HG03280 (cell line): ENCODE measurements around the gene POC1A.

Source experiments
- ATAC-seq: cut with Tn5 transposase; IDR thresholded peaks from one replicate; pipeline ENCODE4 v1.9.1; 2021; ENCODE audit warnings: mild to moderate bottlenecking, moderate library complexity; ENCODE audit not compliant: unreplicated experiment

The POC1A gene

DNA sequence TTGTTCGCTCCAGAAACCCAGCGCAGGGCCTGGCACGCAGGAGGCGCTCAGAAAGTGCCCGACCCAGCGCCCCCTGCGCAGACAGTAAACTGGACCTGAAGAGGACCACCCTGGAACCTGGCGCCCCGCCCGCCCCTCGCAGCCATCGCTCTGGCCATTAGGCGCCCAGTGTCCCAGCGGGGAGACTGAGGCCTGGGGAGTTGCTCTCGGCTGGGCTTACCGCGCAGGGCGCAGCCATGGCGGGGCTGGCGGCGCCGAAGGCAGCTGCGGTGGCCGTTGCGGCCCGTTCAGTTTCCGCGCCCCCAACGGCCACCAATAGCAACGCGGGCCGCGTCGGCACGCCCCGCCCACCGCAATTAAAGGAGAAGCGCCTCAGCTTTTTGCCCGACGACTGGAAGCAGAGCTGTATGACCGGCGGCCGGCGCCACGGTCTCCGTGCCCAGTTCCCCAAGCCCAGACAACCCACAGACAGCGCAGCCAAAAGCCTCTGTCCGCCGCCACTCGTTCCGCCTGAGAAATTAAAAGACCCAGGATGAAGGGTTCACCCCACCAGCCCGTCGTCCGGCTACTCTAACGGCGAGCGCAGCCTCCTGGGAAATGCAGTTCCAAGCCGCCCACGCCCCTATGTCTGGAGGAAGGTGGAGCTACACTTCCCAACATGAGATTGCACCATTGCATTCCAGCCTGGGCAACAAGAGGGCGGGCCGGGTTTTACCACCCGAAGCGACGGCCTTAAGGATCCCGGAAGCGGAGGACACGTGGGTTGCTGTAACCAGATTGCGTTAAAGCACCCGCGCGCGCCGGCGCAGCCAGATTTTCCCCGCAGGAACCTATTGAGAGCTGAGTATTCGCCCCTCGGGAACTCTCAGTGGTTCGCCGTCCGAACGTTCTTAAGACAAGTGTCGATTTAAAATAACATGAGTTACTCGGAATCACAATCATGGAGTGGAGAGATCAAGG lies at the start of gene POC1A:
Gene POC1A (minus strand): TSS at position 289 of the 960 bp plus-strand sequence. CDS start 51 bp downstream, at position 238.
- peak; percentile 82 for ATAC-seq

DNA sequence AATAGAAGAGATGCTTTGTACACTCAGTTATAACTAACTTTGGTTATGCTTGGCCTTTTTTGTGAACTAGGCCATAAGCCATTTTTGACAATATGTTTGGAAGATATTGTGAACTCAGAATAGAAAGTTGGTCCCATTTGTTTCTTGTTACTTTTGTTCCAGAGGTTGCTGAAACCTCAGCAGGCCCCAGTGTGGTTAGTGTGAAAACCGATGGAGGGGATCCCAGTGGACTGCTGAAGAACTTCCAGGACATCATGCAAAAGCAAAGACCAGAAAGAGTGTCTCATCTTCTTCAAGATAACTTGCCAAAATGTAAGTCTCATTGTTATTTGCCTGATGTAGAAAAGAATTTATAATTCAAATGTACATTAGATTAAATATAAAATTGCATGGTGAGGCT lies 49.5 kb upstream of the POC1A start:
- ATAC-seq, result no peak

DNA sequence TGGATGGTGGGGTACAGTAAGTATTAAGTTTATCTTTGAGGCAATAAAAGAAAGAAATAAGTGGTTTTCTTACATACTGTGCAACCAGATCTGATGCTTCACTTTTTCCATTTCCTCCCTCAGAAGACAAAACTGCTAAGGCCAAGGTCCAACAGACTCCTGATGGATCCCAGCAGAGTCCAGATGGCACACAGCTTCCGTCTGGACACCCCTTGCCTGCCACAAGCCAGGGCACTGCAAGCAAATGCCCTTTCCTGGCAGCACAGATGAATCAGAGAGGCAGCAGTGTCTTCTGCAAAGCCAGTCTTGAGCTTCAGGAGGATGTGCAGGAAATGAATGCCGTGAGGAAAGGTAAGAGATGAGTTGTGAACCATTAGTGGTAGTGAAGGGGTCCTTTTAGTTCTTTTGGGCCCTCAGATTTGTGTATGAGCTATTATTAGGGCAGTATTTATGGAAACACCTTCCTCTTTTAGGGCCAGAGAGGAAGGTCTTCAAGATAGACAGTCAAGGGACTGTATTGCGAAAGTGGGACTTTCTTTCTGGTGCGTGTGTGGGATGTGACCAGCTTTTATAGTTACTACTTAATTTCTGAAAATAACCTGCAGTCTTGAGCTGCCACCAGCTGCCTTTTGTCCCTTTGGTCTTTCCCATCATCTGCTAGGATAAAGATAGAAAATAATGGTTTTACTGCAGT lies 48.3 kb upstream of the POC1A start:
- no peak for ATAC-seq

DNA sequence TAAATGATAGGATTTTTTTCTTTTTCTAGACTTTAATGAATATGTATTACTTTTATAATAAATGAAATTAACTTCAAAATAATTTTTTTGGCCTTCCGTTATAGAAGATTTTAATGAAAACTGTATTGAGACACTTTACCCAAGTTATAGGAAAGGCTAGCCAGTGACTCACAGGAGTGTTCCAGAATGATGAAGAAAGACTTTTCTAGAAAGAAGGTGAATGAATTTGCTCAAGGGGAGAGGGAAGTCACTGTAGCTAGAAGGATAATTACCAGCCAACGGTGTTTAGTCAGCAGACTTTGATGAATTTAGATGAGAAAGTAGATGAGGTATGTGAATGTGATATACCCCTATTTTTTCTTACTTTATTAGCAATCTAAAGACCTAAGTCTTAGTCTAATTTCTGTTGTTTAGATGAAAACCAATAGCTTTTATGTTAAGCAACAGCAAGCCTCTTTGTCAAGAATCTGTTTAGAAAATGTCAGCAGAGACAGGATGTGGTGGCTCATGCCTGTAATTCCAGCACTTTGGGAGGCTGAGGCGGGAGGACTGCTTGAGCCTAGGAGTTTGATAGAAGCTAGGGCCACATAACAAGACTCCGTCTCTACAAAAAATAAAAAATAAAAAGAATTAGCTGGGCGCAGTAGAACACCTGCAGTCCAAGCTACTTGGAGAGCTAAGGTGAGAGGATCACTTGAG lies 46.9 kb upstream of the POC1A start:
- ATAC-seq, result no peak

DNA sequence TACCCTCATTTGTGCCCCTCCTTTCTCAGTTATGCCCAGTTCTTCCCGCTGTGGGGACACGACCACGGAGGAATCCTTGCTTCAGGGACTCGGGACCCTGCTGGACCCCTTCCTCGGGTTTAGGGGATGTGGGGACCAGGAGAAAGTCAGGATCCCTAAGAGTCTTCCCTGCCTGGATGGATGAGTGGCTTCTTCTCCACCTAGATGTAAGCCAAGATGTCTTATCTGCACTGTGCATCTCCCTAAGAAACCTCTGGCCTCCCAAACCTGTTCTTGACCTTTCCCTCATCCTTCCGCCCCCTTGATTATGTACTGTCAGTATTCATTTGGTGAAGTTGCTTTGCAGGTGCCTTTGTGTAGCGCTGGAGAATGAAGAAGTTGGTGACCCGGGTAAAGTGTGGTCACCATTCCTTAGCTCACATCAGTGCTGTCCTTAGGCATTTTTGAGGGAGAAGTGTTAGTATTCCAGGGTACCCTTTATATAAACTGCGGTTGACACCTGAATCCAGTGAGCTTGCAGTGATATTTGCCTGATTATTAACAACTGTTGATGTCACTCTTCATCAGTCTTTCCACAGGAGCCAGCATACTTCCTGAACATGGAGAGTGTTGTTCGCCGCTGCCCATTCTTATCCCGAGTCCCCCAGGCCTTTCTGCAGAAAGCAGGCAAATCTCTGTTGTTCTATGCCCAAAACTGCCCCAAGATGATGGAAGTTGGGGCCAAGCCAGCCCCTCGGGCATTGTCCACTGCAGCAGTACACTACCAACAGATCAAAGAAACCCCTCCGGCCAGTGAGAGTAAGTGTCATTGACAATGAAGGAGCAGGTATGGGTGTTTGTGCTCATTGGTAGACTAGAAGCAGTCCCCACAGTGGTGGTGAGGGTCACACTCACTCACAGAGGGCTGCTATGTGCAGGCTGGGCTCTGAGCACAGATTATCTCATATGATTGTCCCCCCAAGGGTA lies 44.7 kb upstream of the POC1A start:
- ATAC-seq, result no peak

DNA sequence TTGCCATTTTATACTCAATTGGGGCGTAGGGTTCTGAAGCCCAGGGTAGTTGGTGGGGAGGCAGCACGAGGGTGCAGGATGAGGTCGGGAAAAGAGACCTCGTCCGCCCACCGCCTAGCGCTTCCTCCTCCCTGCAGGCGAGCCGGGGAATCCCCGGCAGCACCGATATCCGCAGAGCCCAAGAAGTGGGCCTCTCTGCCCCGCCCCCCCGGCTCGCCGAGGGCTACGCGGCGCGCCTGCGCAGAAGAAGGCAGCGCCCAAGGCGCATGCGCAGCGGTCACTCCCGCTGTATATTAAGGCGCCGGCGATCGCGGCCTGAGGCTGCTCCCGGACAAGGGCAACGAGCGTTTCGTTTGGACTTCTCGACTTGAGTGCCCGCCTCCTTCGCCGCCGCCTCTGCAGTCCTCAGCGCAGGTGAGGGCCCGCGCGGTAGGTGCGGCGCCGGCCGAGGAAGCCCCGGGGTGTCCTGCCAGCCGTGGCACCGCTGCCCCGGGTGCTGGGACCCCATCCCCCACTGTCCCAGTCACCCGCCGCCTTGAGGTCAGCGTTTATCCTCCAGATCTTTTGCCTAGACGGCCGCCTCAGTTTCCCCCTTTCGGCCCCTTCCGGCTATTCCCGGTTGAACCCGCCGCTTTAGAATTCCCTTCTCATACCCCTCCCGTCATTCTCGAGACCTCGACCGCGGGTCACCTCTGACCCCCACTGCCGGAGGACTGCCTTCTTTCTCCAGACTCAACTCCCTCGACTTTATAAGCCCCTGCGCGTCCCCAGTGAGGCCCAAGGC lies 43.8 kb upstream of the POC1A start, which contains the start of gene ALAS1:
Gene ALAS1 (plus strand): TSS at position 319 of the 784 bp plus-strand sequence. CDS start 1,082 bp downstream, outside the sequence.
- peak; percentile 87 for ATAC-seq

DNA sequence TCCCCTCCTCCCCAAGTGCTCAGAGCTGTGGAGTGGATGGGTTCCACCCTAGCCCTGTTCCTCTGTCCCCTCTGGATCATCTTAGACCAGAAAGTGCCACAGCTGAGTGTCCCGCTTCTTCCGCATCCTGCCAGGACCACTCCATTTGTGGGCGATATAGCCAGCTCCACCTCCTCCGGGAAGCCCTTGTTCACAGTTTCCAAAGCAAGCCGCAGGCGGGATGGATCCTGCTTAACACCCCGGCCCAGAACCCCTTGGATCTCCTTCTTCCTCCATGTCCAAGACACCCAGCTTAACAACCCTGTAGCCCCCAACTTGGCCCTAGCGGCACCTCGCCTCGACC lies 43.2 kb upstream of the POC1A start:
- ATAC-seq, result no peak

DNA sequence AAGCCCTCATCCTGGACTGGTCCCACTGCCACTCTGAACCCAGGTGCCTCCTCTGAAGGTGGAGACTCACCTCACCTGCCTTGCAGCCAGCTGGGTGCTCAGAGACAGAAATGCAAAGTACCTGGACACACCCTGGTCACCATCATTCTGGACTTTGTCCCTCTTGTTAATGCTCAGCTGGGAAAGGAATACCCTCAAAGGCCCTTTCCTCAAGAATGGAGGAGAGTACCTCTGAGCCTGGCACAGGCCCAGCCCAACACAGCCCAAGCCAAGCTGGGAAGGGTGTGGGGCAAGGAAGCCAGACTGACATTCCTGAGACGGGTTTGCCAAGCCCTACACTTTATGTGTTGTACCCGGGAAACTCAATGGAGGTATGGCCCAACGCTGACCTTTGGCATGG lies 42.8 kb upstream of the POC1A start:
- no peak for ATAC-seq

DNA sequence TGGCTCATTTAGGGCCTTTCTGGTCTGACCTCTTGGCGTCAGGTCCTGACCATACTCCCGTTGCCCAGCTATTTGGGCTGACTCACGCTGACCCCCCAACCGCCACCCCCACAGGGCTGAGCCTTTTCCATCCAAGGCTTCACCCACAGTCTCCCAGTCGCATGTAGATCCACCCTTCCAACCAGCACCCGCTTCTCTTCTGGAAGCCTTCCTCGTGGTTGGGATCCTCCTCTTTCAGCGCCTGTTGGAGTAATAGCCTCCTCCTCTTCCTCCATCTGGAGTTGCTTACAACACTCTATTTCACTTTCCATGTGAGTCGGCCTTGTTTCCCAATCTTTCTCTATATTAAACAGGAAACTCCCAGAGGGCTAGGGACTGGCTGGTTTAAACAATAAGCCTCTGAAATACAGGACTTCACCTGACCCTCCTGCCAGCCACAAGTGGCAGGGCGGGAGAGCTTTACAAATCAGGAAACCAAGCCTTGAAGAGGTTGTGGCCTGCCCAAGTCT lies 41.7 kb upstream of the POC1A start:
- ATAC-seq, result no peak

DNA sequence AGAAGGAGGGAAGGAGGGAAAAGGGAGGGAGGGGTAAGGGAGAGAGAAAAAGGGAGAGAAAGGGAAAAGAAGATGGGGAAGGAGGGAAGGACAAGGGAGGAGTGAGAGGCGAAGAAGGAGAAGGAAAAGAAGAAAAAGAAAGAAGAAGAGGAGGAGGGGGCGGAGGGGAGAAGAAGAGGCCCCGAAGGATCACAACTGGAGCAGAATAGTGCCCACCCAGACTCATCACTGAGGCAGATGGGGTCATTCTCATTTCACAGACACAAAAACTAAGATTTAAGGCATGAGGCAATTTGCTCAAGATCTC lies 41.0 kb upstream of the POC1A start:
- ATAC-seq, result no peak

DNA sequence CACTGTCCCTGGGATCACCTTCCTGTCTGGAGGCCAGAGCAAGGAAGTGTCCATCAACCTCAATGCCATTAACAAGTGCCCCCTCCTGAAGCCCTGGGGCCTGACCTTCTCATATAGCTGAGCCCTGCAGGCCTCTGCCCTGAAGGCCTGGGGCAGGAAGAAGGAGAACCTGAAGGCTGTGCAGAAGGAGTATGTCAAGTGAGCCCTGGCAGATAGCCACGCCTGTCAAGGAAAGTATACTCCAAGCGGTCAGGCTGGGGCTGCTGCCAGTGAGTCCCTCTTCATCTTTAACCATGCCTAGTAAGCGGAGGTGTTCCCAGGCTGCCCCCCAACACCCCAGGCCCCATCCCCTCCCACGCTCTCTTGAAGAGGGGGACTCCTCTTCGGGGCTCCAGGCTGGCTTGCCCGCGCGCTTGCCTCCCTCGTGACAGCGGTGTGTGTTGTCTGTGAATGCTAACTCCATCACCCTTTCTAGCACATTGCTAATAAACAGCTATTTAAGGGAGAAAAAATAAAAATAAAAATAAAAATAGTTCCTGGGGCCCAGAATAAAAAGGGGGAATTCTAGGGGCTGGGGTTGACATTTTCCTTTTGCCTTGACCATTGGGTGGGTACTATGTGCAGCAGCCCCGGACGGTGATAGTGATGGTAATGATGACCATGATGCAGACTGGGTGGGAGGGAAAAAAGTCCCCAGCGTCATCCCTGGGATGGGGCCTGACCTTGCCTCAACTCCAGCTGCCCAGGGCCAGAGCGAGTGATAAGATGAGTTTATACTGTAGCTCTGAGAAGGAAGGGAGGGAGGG lies 40.5 kb upstream of the POC1A start:
- no peak for ATAC-seq

DNA sequence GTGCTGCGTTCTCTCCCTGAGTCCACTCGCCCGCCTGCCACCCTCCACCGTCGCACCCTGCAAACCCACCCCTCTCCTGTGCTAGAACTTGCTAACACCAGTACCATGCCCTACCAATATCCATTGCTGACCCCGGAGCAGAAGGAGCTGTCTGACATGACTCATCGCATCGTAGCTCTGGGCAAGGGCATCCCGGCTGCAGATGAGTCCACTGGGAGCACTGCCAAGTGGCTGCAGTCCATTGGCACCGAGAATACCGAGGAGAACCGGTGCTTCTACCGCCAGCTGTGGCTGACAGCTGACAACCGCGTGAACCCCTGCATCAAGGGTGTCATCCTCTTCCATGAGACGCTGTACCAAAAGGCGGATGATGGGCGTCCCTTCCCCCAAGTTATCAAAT lies 38.8 kb upstream of the POC1A start:
- no peak for ATAC-seq

DNA sequence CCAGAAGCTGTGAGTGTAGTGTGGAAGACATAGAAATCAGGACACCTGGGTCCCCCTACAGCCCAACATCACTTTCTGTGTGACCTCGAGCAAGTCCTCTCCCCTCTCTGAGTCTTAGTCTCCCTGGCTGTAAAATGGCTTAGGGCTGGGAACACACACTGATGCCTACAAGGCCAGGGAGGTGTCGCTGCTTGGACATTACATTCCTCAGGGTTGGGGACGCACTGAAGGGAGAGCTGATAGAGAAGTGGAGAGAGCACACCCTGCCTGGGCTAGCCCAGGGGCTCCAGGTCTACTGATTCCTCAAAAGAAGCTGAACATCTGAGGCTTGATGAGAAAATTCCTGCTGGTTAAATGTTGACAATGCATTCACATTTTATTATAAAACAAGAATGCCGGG lies 37.4 kb upstream of the POC1A start:
- ATAC-seq, result no peak

DNA sequence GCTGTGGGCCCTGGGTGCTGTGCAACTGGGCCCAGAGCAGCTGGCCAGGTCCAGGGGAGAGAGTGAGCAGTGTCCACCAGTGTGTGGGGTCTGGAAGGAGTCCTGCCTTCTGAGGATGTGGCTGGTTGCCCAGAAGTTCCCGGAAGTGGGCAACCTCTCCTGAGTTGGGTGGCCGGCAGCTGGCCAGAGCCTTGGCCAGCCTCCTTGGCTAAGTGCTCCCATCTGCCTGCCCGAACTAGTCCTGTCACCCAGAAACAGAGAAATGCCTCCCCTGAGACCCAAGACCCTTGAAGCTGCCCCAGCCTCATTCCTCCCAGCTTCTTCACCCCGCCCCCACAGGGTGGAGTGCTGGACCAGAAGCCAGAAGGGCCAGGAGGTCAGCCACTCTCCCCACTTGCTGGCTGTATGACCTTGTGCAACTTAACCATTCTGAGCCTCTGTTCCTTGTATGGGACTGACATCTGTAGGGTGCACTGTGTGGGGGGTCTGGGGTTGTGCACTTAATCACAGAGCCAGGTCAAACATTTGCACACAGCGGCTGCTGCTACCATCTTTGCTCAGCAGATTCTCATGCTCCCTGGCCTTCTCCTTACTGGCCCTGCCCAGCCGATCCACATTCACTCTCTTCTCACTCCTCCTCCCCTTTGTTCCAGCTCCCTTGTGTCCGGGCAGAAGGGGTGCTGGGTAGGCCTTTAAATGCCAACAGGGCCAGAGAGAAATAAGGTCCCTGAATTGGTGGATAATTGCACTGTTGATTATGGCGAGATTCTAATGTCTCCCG lies 36.3 kb upstream of the POC1A start:
- ATAC-seq, result no peak

DNA sequence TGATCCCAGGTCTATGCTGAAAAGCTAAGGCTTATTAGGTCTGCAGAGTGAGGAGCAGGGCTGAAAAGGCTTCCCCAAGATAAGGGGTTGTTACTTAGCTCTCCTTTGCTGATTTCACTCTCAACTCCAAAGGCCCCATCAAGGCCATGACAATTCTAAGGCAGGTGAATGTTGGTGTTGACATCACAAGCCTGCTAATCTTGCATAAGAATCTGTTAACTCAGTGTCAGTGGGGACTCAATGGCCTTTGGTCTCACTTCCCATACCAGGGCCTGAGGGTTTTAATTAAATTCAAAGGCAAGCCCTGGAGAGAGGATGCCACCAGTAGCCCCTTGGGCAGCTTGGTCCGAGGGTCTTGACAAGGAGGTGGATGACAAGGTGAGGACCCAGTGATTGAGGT lies 34.3 kb upstream of the POC1A start:
- no peak for ATAC-seq

DNA sequence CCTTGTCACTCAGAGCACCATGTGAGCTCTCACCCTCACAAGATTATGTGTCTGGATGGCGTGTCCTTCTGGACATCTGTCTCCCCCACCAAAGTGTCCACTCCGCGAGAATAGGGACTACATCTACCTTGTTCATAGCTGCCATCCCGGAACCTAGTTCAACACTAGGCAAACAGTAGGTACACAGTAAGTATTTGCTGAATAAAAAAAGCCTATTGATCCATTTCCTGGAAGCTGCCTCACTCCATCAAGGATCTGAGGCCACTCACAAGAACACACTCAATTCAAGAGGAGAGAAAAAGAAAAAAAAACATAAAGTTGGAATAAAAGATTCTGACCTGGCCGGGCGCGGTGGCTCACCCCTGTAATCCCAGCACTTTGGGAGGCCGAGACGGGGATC lies 32.5 kb upstream of the POC1A start:
- no peak for ATAC-seq

DNA sequence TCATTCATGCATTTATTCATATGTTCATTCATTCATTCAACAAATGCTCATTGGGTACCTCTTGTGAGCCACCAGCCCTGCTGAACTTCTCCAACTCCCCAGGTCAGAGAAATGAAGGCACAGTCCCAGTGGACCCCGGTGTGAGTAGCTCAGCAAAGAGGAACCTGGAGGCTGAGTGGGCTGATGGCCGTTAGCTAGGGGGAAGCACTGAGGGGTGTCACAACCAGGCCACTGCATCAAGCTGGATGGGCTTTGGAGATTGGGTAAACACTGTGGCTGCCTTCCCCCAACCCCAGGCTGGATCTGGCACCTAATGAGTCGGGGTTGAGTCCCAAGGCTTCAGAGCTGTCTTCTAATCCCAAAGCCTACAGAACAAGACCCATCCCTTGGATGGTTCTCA lies 31.6 kb upstream of the POC1A start:
- ATAC-seq, result no peak

DNA sequence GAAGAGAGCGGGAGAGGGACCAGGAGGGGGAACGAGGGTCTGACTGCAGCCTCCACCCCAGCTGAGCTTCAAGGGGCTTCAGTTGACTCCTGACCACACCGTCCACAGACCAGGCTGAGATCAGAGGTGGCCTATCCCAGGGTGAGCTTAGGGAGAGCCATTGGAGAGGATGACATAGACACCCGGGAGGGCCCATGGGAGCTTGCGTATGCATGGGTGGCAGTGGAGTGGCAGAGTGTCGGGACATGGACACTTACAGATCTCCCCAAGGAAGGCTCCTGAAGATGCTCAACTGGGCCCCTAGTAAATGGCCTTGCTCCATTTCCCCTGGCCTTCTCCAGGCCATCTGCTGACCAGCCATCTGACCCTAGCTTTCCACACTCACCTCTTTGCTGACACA lies 31.1 kb upstream of the POC1A start:
- ATAC-seq, result no peak
